Gastrocnemius medialis (tissue), 4 donors: Measurements from ENCODE around the gene TTLL6.
"Not testable (repeated sequence)": the region's sequence is repeated elsewhere in the genome, so short reads cannot be mapped to it uniquely, and the experiment has no call there.

Experiments
- POLR2A ChIP-seq, 2 donors: fragments of 450-650 bp; IDR thresholded peaks; one replicate each; pipeline ENCODE4 v1.6.1; 2017; ENCODE audit warnings: antibody characterized with exemption in 2 of 2, mild to moderate bottlenecking in 2 of 2, moderate library complexity in 2 of 2
- TF ChIP-seq, protein P1 (sequence below), 5 experiments: fragments of 450-650 bp in 3 of 5; fragments of 200-600 bp in 2 of 5; sonication (generic) in 2 of 5; IDR thresholded peaks in 4 of 5; conservative IDR thresholded peaks in 1 of 5; 1 replicate in 4 of 5; 2 replicates in 1 of 5; pipeline ENCODE4 v1.5.1; 2016 to 2019; ENCODE audit warnings: antibody characterized with exemption in 5 of 5, mild to moderate bottlenecking in 3 of 5, moderate library complexity in 3 of 5

DNA sequence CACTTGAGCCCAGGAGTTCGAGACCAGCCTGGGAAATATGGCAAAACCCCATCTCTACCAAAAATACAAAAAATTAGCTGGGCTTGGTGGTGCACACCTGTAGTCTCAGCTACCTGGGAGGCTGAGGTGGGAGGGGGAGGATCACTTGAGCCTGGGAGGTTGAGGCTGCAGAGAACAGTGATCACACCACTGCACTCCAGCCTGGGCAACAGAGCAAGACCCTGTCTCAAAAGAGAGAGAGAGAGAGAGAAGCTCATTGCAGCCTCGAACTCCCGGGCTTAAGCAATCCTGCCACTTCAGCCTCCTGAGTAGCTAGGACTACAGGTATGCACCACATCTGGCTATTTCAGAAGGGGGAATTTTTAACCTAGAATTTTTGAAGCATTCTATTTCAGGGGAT, 100.5 kb downstream of the TTLL6 start:
- TF ChIP-seq, protein P1, sequence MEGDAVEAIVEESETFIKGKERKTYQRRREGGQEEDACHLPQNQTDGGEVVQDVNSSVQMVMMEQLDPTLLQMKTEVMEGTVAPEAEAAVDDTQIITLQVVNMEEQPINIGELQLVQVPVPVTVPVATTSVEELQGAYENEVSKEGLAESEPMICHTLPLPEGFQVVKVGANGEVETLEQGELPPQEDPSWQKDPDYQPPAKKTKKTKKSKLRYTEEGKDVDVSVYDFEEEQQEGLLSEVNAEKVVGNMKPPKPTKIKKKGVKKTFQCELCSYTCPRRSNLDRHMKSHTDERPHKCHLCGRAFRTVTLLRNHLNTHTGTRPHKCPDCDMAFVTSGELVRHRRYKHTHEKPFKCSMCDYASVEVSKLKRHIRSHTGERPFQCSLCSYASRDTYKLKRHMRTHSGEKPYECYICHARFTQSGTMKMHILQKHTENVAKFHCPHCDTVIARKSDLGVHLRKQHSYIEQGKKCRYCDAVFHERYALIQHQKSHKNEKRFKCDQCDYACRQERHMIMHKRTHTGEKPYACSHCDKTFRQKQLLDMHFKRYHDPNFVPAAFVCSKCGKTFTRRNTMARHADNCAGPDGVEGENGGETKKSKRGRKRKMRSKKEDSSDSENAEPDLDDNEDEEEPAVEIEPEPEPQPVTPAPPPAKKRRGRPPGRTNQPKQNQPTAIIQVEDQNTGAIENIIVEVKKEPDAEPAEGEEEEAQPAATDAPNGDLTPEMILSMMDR (IDR thresholded peaks at IDR 0.05 in 4 of 5, conservative IDR thresholded peaks at IDR 0.05 in 1 of 5) = not testable (repeated sequence)
- TF ChIP-seq POLR2A (IDR thresholded peaks at IDR 0.05) = not testable (repeated sequence)
